Left renal pelvis (tissue), 4 donors: ENCODE results near the gene PLD5. TPM values are rescaled to one million over a fixed set of nuclear protein-coding genes. Genes with fewer than 3 reads are reported as not detected.
A peak's percentile ranks its signal among the peaks of the same experiment; 100 is the strongest.
"Not testable (repeated sequence)": the region's sequence is repeated elsewhere in the genome, so short reads cannot be mapped to it uniquely, and the experiment has no call there.

Experiments
- DNase-seq, 4 donors: peaks; one replicate each; pipeline ENCODE4 v3.0.0-alpha.2; 2013; ENCODE audit warnings: low read depth in 4 of 4, low spot score in 3 of 4
- polyA plus RNA-seq, 4 donors: library from polyadenylated mRNA; unstranded; fragments of 120-200 nt; gene quantifications; one replicate each; pipeline ENCODE4 v1.2.1, GENCODE V29; 2013; ENCODE audit not compliant: insufficient read length in 4 of 4

The PLD5 gene
- polyA plus RNA-seq, 4 donors: 0.92 to 5.7 (median 1.5) TPM

DNA sequence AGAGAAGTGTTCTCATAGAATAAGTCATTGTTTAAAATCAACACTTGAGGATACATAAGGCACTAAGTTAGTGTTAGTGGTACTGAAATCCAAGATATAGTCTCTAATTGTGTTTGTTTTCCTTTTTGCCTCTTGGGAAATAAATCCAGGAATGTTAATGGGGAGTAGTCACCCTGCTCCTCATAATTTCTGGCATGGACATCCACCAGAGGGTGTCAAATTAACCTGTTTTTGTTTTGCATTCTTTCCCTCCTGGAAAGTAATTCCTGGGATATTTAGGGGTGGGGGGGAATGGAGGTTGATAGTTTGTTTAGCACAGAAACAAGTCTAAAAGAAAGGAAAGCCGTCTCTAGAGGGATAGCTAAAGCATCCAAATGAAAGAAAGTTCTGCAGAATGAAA lies 437.8 kb downstream of the PLD5 start:
- no peak for DNase-seq

DNA sequence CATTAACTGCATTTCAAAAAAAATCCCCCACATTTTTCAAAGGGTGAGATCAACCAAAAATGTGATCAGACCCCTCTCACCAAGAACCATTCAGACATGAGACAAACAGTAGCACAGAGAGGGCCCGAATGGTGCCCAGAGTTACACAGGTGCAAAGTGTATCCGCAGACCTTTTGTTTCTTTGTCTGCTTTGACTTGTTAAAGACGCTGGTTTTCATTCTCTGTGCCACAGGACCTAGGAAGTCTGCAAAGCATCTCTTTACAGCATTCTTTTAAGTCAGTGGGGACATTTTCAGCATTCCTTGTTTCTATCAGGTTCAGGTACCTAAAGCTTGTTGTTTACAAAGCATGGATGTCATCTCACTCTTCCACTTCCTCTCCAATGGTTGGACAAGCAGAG lies 438.4 kb downstream of the PLD5 start:
- DNase-seq: no peak

DNA sequence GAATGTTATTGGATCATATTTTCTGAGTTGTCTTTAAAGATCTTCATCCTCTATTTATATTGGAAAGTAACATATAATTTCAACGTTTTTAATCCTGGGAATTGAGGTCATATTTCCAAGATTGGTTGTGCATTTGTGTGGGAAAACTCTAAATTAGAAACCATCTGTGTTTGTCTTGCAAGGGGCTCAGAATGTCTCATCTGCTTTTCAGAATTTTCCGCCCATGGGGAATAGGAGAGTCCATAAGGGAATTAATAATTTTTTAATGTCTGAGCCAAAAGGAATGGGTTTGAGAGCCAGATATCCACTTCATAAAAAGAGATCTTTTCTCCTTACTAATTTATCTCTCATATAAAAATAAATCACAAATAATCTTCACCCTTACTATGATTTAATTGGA lies 440.8 kb downstream of the PLD5 start:
- no peak for DNase-seq

DNA sequence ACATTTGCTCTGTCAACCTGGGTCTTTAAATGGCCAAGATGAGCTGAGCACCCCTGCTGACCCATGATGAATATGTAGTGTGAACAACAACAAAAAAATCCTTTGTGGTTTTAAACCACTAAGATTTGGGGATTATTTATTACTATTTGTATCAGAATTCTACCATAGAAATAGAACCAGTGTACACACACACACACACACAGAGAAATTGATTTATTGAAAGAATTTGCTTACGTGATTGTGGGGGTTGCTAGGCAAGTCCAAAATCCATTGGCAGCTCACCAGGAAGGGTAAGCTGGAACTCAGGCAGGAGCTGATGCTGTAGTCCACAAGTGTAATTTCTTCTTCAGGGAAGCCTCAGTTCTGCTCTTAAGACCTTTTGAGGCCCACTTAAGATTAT lies 443.1 kb downstream of the PLD5 start:
- no peak for DNase-seq

DNA sequence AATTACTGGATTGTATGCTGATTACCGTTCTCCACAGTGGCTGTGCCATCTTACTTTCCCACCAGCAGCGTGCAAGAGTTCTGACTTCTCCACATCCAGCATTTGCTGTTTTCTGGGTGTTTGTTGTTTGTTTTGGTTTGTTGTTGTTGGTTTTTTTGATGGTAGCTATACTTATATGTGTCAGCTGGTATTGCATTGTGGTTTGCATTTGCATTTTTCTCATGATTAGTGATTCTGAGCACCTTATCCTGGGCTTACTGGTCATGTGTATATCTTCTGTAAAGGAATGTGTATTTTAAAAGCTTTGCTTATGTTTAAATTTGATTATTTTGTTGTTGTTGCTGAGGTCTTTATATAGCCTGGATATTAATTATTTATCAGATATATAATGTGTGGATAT lies 458.7 kb downstream of the PLD5 start:
- no peak for DNase-seq

DNA sequence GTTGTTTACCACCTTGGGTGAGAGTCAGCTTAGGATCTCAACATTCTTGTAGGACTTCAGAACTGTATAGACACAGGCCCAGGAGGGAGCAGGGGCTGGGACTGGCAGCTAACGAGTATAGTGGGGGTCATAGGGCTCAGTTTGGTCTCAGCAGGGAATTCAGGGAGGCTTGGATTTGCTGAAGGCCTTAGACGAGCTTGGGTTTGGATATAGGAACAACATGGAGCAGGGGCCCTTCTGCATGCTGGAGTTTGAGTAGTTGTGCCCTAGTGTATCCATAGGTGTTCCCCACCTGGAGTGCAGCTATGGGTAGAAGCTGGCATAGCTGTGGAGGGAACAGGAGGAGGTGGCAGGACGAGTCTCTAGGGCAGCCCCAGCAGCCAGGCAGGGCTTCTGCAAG lies 462.2 kb downstream of the PLD5 start:
- DNase-seq: no peak

DNA sequence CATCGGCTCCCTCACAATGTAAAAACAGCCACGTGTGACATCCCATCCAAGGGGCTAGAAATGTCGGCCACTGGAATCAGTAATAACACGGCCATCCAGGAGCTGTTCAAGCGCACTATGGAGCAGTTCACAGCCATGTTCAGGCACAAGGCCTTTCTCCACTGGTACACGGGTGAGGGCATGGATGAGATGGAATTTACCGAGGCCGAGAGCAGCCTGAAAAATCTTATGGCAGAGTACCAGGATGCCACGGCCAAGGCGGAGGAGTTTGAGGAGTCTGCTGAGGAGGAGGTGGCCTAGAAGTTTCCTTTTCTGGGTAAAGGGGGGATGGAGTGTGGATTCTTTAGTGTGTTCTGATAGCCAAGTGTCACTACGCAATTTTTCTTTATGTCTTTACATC lies 464.5 kb downstream of the PLD5 start:
- no peak for DNase-seq

DNA sequence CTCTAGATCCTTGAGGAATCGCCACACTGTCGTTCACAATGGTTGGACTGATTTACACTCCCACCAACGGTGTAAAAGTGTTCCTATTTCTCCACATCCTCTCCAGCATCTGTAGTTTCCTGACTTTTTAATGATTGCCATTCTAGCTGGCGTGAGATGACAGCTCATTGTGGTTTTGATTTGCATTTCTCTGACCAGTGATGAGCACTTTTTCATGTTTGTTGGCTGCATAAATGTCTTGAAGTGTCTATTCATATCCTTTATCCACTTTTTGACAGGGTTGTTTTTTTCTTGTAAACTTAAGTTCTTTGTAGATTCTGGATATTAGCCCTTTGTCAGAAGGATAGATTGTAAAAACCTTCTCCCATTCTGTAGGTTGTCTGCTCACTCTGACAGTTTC lies 465.9 kb downstream of the PLD5 start:
- DNase-seq: not testable (repeated sequence)

DNA sequence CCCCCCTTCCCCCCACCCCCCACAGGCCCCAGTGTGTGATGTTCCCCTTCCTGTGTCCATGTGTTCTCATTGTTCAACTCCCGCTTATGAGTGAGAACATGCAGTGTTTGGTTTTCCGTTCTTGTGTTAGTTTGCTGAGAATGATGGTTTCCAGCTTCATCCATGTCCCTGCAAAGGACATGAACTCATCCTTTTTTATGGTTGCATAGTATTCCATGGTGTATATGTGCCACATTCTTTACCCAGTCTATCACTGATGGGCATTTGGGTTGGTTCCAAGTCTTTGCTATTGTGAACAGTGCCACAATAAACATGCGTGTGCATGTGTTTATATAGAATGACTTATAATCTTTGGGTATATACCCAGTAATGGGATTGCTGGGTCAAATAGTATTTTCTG lies 466.3 kb downstream of the PLD5 start:
- not testable (repeated sequence) for DNase-seq

DNA sequence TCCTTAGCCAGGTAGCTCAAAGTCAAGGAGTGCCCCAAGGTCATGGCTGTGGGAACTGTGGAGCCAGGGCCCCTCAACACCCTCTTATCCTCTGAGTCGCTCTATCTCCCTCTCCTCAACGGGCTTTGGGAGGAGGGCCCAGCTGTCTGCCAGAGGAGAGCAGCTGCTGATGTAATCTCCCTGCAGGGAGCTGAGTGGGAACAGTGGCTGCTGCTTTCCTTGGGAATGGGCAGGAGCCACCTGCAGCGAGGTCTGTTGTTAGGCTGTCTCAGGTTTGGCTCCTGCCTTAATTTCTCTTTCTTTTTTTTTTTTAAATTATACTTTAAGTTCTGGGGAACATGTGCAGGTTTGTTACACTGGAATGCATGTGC lies 466.8 kb downstream of the PLD5 start:
- no peak for DNase-seq

DNA sequence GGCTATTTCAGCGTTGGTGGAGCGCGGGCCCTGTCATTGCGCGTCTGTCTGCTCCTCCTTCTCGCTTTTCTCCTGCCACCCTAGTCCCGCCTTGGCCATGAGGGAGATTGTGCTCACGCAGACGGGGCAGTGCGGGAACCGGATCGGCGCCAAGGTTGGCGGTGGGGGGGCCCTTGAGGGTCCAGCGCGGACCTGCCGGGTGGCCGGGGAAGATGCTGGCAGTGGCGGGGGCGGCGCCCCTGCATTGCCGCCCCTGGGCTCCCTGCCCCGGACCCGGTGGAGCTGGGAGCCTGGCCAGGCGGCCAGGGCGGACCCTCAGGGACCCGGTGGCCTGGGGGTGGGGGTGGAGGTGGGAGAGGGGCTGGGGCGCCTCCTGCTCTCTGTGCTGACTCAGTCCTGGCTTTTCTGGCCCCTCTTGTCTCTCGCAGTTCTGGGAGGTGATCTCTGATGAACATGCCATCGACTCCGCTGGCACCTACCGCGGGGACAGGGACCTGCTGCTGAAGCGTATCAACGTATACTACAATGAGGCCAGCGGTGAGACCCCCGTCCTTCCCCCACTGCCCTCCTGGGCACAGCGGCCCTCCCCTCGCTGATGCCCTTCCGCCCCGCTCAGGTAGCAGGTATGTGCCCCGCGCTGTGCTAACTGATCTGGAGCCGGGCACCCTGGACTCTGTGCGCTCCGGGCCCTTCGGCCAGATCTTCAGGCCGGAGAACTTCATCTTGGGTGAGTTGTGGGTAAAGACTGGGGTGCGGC lies 467.3 kb downstream of the PLD5 start:
- DNase-seq: no peak

DNA sequence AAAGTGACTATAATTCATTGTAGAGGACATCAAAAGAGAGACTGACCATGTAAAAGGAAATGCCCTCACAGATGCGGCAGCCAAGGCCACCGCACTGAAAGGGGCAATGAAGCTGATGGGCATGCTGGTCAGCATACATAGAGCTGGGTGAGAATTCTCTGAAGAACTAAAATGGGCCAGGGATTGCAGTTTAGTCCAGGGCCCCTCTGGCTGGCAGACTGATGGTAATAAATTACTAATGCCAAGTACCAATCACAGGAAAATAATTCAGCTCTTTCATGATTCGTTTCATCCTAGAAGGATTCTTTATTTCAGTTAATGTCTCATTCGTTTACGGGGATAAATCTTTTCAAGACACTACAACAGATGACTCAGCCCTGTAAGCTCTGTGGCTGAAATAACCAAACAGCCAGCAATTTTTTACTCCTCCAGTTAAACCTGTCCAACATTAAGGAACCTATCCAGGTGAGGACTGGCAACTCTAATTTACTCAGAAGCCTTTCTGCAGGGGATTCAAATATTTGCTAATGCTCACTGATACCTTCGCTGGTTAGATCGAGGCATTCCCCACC lies 468.7 kb downstream of the PLD5 start:
- DNase-seq: no peak

DNA sequence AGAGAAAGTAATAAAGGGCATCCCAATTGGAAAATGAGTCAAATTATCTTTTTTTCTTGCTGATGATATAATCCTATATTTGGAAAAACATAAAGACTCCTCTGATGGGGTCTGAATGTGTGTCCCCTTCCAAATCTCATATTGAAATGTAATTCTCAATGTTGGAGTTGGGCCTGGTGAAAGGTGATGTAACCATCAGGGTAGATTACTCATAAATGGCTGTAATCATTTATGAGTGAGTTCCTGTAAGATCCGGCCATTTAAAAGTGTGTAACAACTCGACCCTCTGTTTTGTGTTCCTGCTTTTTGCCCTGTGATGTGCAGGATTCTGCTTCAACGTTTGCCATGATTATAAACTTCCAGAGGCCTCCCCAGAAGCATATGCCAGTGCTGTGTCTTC lies 481.3 kb downstream of the PLD5 start:
- DNase-seq: no peak

DNA sequence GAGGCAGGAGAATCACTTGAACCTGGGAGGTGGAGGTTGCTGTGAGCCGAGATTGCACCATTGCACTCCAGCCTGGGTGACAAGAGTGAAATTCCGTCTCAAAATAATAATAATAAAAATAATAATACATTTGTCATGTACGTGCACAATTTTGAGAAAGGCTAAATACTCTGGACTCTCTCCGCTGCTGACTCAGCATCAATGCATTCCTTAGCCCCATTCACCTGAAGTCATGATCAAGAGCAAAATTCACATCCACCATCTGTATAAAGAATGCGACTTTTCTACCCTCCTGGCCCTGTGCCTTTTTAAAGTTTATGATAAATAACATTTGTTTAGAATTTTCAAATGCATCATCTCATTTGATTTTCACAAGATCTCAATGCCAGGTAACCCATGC lies 490.1 kb downstream of the PLD5 start:
- DNase-seq: no peak

DNA sequence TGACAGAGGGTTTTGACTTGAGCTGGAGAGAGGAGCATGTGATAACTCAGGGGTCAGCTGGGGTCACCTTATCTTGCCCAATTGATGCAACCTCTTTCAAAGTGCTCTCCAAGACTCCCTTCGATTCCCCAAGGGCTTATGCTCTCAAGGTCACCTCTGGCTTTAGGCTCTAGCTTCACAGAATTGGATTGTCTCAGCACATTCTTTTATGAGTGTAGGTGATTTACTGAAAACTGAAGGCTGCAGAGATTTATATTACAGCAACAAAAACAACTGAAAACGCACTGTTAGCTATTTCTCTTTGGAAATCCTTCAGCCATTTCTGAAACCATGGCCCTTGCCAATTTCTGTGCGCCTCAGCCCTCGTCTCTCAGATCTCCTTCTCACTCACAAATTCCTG lies 491.1 kb downstream of the PLD5 start:
- peak in 1 of 4 donors; percentile 24 for DNase-seq
